Liver (tissue), 9 donors: ENCODE results near the gene SLC7A6. TPM values are rescaled to one million over a fixed set of nuclear protein-coding genes. Genes with fewer than 3 reads are reported as not detected.

Experiments
- DNase-seq: peaks from one replicate; pipeline ENCODE4 v3.0.0-alpha.2; 2017; ENCODE audit warnings: low spot score
- H3K27ac ChIP-seq, 2 donors: one replicate each; pipeline ENCODE4 v1.7.0; 2013; ENCODE audit warnings: inconsistent platforms in 2 of 2, low read length in 2 of 2, control low read depth in 1 of 2, low read depth in 1 of 2, mild to moderate bottlenecking in 1 of 2
- H3K27me3 ChIP-seq, 4 donors: one replicate each; pipeline versions ENCODE4 v1.6.1 to v1.7.0; 2013; ENCODE audit warnings: low read length in 3 of 4, inconsistent platforms in 1 of 4, mild to moderate bottlenecking in 1 of 4, moderate library complexity in 1 of 4; ENCODE audit not compliant: control insufficient read depth in 4 of 4, insufficient read depth in 4 of 4
- H3K36me3 ChIP-seq, 4 donors: one replicate each; pipeline versions ENCODE4 v1.6.1 to v1.7.0; 2013; ENCODE audit warnings: low read length in 3 of 4, mild to moderate bottlenecking in 3 of 4, low read depth in 1 of 4, moderate library complexity in 1 of 4; ENCODE audit not compliant: control insufficient read depth in 4 of 4, insufficient read depth in 3 of 4
- H3K4me1 ChIP-seq, 4 donors: one replicate each; pipeline versions ENCODE4 v1.6.1 to v1.7.0; 2013; ENCODE audit warnings: low read length in 3 of 4, mild to moderate bottlenecking in 3 of 4, moderate library complexity in 1 of 4; ENCODE audit not compliant: control insufficient read depth in 4 of 4, insufficient read depth in 4 of 4
- H3K4me3 ChIP-seq, 3 donors: one replicate each; pipeline versions ENCODE4 v1.6.1 to v1.7.0; 2013; ENCODE audit warnings: low read length in 3 of 3, control low read depth in 1 of 3, low read depth in 1 of 3, mild to moderate bottlenecking in 1 of 3
- H3K9ac ChIP-seq, 2 donors: one replicate each; pipeline ENCODE4 v1.7.0; 2013; ENCODE audit warnings: low read length in 2 of 2, mild to moderate bottlenecking in 2 of 2, moderate library complexity in 2 of 2, control low read depth in 1 of 2, low read depth in 1 of 2
- H3K9me3 ChIP-seq, 4 donors: one replicate each; pipeline versions ENCODE4 v1.6.1 to v1.7.0; 2013; ENCODE audit warnings: low read length in 3 of 4; ENCODE audit not compliant: control insufficient read depth in 4 of 4
- ATF3 ChIP-seq: IDR thresholded peaks from 2 replicates; pipeline ENCODE4 v1.6.1; 2016; ENCODE audit warnings: antibody characterized with exemption
- FOXA1 ChIP-seq: IDR thresholded peaks from 2 replicates; pipeline ENCODE4 v1.6.1; 2016; ENCODE audit warnings: antibody characterized with exemption
- FOXA2 ChIP-seq: IDR thresholded peaks from 2 replicates; pipeline ENCODE4 v1.6.1; 2016; ENCODE audit warnings: antibody characterized with exemption
- GABPA ChIP-seq, 2 donors: IDR thresholded peaks in 1 of 2; conservative IDR thresholded peaks in 1 of 2; 2 replicates each; pipeline ENCODE4 v1.6.1; 2016; ENCODE audit warnings: antibody characterized with exemption in 2 of 2, mild to moderate bottlenecking in 1 of 2, moderate library complexity in 1 of 2
- HNF4A ChIP-seq, 2 donors: conservative IDR thresholded peaks; 2 replicates each; pipeline ENCODE4 v1.6.1; 2016; ENCODE audit warnings: antibody characterized with exemption in 2 of 2, mild to moderate bottlenecking in 2 of 2
- HNF4G ChIP-seq: IDR thresholded peaks from 2 replicates; pipeline ENCODE4 v1.6.1; 2016; ENCODE audit warnings: antibody characterized with exemption
- JUND ChIP-seq, 2 donors: IDR thresholded peaks; 2 replicates each; pipeline ENCODE4 v1.6.1; 2016; ENCODE audit warnings: antibody characterized with exemption in 2 of 2
- NR2F2 ChIP-seq: IDR thresholded peaks from 2 replicates; pipeline ENCODE4 v1.6.1; 2016; ENCODE audit warnings: antibody characterized with exemption
- RAD21 ChIP-seq, 2 donors: IDR thresholded peaks; 2 replicates each; pipeline ENCODE4 v1.6.1; 2016; ENCODE audit warnings: antibody characterized with exemption in 2 of 2, mild to moderate bottlenecking in 2 of 2
- RXRA ChIP-seq, 2 donors: IDR thresholded peaks; 2 replicates each; pipeline ENCODE4 v1.6.1; 2017 to 2018; ENCODE audit warnings: antibody characterized with exemption in 2 of 2, mild to moderate bottlenecking in 1 of 2
- SP1 ChIP-seq: IDR thresholded peaks from 2 replicates; pipeline ENCODE4 v1.6.1; 2018; ENCODE audit warnings: antibody characterized with exemption, mild to moderate bottlenecking
- TAF1 ChIP-seq: conservative IDR thresholded peaks from 2 replicates; pipeline ENCODE4 v1.6.1; 2016; ENCODE audit warnings: antibody characterized with exemption, mild to moderate bottlenecking
- YY1 ChIP-seq: IDR thresholded peaks from 2 replicates; pipeline ENCODE4 v1.6.1; 2016; ENCODE audit warnings: antibody characterized with exemption, mild to moderate bottlenecking
- ZBTB33 ChIP-seq: IDR thresholded peaks from 2 replicates; pipeline ENCODE4 v1.6.1; 2016; ENCODE audit warnings: antibody characterized with exemption
- WGBS: extraction: QIAGEN DNeasy Blood & Tissue Kit; methylation state at CpG from one replicate; pipeline ENCODE4 v1.1.7; 2013; 5-methylcytosine and 5-hydroxymethylcytosine counted together
- polyA plus RNA-seq, 2 donors: library from polyadenylated mRNA; stranded (reverse) in 1 of 2; unstranded in 1 of 2; fragments of 200-250 nt in 1 of 2; fragments of >200 nt in 1 of 2; fragmentation: Nextera tagmentation in 1 of 2; extraction: Ambion mirVana in 1 of 2; gene quantifications; one replicate each; pipeline versions ENCODE4 v1.2.1 to v1.2.3, GENCODE V29; 2013 to 2015
- total RNA-seq, 2 donors: library from RNA; depleted of rRNA; stranded (reverse); fragments of >200 nt; gene quantifications; one replicate each; pipeline ENCODE4 v1.2.3, GENCODE V29; 2014
- TF ChIP-seq, protein P1 (sequence below): IDR thresholded peaks from 2 replicates; pipeline ENCODE4 v1.6.1; 2016; ENCODE audit warnings: antibody characterized with exemption
- TF ChIP-seq, protein P2 (sequence below): IDR thresholded peaks from 2 replicates; pipeline ENCODE4 v1.6.1; 2016; ENCODE audit warnings: antibody characterized with exemption, mild to moderate bottlenecking
- donor health status: healthy.
- donor health status: healthy.
- donor health status: healthy.
- donor health status: healthy.
- donor health status: healthy.

Gene SLC7A6
- total and polyA plus RNA-seq, 4 donors: 1.2 to 4.9 (median 1.9) TPM

DNA sequence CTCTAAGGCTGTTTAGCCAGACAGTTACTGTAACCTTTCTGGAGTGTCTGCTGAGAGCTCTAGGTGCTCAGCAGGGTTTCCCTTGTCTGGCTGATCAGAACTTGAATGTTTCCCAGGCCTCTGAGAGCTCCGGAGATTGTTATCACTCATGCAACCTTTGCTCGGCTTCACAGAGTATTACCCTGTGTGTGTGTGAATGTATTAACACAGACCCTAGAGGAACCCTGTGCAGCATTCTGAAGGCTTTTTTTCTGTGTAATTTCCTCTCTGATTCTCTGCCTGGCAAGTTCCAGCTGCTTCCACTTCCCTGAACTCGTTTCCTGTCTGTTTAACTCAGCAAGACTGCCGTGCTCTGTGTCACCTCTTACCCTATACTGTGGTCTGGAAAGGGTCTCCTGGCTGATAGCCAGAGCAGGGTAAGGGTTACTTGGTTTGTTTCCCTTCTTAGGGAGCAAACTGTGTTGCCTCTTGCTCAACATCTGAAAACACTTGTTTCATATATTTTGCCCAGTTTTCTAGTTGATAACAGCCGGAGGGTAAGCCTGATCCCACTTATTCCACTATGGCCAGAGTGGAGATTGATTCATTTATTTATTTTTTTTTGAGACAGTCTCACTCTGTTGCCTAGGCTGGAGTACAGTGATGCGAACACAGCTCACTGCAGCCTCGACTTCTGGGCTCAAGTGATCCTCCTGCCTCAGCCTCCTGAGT is 68.2 kb downstream of the SLC7A6 start:
- peak; percentile 49 for DNase-seq
- no peak overlapping the region for H3K4me3 ChIP-seq
- peak overlapping the region; percentile 58 to 69 for H3K27ac ChIP-seq
- WGBS: 36% methylated on average over 7 of the region's 7 CpGs
- TF ChIP-seq RXRA (IDR thresholded peaks at IDR 0.05): peak; percentile 7 to 26
- TF ChIP-seq ZBTB33: no peak
- TF ChIP-seq HNF4G: no peak
- TF ChIP-seq FOXA2: no peak
- TF ChIP-seq, protein P1, sequence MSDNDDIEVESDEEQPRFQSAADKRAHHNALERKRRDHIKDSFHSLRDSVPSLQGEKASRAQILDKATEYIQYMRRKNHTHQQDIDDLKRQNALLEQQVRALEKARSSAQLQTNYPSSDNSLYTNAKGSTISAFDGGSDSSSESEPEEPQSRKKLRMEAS: peak; percentile 58
- TF ChIP-seq RAD21 (IDR thresholded peaks at IDR 0.05): no peak
- peak; percentile 62 for TF ChIP-seq SP1
- TF ChIP-seq, protein P2, sequence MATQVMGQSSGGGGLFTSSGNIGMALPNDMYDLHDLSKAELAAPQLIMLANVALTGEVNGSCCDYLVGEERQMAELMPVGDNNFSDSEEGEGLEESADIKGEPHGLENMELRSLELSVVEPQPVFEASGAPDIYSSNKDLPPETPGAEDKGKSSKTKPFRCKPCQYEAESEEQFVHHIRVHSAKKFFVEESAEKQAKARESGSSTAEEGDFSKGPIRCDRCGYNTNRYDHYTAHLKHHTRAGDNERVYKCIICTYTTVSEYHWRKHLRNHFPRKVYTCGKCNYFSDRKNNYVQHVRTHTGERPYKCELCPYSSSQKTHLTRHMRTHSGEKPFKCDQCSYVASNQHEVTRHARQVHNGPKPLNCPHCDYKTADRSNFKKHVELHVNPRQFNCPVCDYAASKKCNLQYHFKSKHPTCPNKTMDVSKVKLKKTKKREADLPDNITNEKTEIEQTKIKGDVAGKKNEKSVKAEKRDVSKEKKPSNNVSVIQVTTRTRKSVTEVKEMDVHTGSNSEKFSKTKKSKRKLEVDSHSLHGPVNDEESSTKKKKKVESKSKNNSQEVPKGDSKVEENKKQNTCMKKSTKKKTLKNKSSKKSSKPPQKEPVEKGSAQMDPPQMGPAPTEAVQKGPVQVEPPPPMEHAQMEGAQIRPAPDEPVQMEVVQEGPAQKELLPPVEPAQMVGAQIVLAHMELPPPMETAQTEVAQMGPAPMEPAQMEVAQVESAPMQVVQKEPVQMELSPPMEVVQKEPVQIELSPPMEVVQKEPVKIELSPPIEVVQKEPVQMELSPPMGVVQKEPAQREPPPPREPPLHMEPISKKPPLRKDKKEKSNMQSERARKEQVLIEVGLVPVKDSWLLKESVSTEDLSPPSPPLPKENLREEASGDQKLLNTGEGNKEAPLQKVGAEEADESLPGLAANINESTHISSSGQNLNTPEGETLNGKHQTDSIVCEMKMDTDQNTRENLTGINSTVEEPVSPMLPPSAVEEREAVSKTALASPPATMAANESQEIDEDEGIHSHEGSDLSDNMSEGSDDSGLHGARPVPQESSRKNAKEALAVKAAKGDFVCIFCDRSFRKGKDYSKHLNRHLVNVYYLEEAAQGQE: no peak
- peak; percentile 89 for TF ChIP-seq NR2F2
- no peak for TF ChIP-seq TAF1
- peak; percentile 28 to 58 for TF ChIP-seq HNF4A (conservative IDR thresholded peaks at IDR 0.05)
- TF ChIP-seq JUND (IDR thresholded peaks at IDR 0.05): no peak
- H3K9me3 ChIP-seq: no peaks in the 10 kb centered on the region
- peaks cover 0 to 27% (median 22%) of the 10 kb centered on the region in 4 donors for H3K4me1 ChIP-seq
- no peak overlapping the region for H3K9ac ChIP-seq
- H3K27me3 ChIP-seq: no peaks in the 10 kb centered on the region
- H3K36me3 ChIP-seq: peaks cover 0 to 8% (median 3%) of the 10 kb centered on the region in 4 donors

DNA sequence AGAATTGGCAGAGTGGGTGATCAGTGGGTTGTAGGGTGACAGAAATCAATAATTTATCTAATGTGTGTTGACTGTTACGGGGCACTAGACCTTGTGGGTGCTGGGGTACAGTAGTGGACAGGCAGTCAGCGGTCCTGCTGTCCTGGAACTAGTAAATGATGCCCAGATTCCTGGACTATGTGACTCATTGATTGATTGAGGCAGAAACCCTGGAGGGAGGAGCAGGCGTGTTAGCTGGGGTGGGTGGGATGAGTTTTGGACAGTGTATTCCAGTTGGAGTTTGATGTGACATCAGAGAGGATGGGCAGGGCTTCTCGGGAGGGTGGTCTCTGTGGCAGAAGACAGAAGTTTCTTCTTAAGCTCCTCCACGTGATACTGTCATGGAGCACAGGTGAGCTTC is 70.8 kb downstream of the SLC7A6 start:
- Histone ChIP-seq H3K9me3 (no peaks in the 10 kb centered on the region), H3K27ac (no peak overlapping the region), H3K36me3 (peaks cover 10 to 30% (median 21%) of the 10 kb centered on the region in 4 donors), H3K4me1 (peaks cover 0 to 22% (median 19%) of the 10 kb centered on the region in 4 donors), H3K4me3 (no peak overlapping the region), H3K9ac (no peak overlapping the region), H3K27me3 (no peaks in the 10 kb centered on the region)
- DNase-seq: no peak
- whole genome bisulfite sequencing: 82% methylated on average over 5 of the region's 5 CpGs
- TF ChIP-seq, protein P2: no peak
- TF ChIP-seq YY1: no peak
- no peak for TF ChIP-seq RXRA (IDR thresholded peaks at IDR 0.05)
- TF ChIP-seq SP1: no peak
- TF ChIP-seq GABPA (IDR thresholded peaks at IDR 0.05 in 1 of 2, conservative IDR thresholded peaks at IDR 0.05 in 1 of 2): no peak
- TF ChIP-seq HNF4A (conservative IDR thresholded peaks at IDR 0.05): no peak
- TF ChIP-seq FOXA2: no peak
- TF ChIP-seq, protein P1: no peak
- TF ChIP-seq TAF1: no peak
- no peak for TF ChIP-seq RAD21 (IDR thresholded peaks at IDR 0.05)
- no peak for TF ChIP-seq FOXA1
- TF ChIP-seq HNF4G: no peak
- TF ChIP-seq ZBTB33: no peak
- no peak for TF ChIP-seq ATF3
- no peak for TF ChIP-seq NR2F2
